Liver (tissue), 9 donors: ENCODE measurements around the gene ESRRB. TPM values are rescaled to one million over a fixed set of nuclear protein-coding genes. Genes with fewer than 3 reads are reported as not detected.

Source experiments
- DNase-seq: peaks from one replicate; pipeline ENCODE4 v3.0.0-alpha.2; 2017; ENCODE audit warnings: low spot score
- H3K27ac ChIP-seq, 2 donors: one replicate each; pipeline ENCODE4 v1.7.0; 2013; ENCODE audit warnings: inconsistent platforms in 2 of 2, low read length in 2 of 2, control low read depth in 1 of 2, low read depth in 1 of 2, mild to moderate bottlenecking in 1 of 2
- H3K27me3 ChIP-seq, 4 donors: one replicate each; pipeline versions ENCODE4 v1.6.1 to v1.7.0; 2013; ENCODE audit warnings: low read length in 3 of 4, inconsistent platforms in 1 of 4, mild to moderate bottlenecking in 1 of 4, moderate library complexity in 1 of 4; ENCODE audit not compliant: control insufficient read depth in 4 of 4, insufficient read depth in 4 of 4
- H3K36me3 ChIP-seq, 4 donors: one replicate each; pipeline versions ENCODE4 v1.6.1 to v1.7.0; 2013; ENCODE audit warnings: low read length in 3 of 4, mild to moderate bottlenecking in 3 of 4, low read depth in 1 of 4, moderate library complexity in 1 of 4; ENCODE audit not compliant: control insufficient read depth in 4 of 4, insufficient read depth in 3 of 4
- H3K4me1 ChIP-seq, 4 donors: one replicate each; pipeline versions ENCODE4 v1.6.1 to v1.7.0; 2013; ENCODE audit warnings: low read length in 3 of 4, mild to moderate bottlenecking in 3 of 4, moderate library complexity in 1 of 4; ENCODE audit not compliant: control insufficient read depth in 4 of 4, insufficient read depth in 4 of 4
- H3K4me3 ChIP-seq, 3 donors: one replicate each; pipeline versions ENCODE4 v1.6.1 to v1.7.0; 2013; ENCODE audit warnings: low read length in 3 of 3, control low read depth in 1 of 3, low read depth in 1 of 3, mild to moderate bottlenecking in 1 of 3
- H3K9ac ChIP-seq, 2 donors: one replicate each; pipeline ENCODE4 v1.7.0; 2013; ENCODE audit warnings: low read length in 2 of 2, mild to moderate bottlenecking in 2 of 2, moderate library complexity in 2 of 2, control low read depth in 1 of 2, low read depth in 1 of 2
- H3K9me3 ChIP-seq, 4 donors: one replicate each; pipeline versions ENCODE4 v1.6.1 to v1.7.0; 2013; ENCODE audit warnings: low read length in 3 of 4; ENCODE audit not compliant: control insufficient read depth in 4 of 4
- ATF3 ChIP-seq: IDR thresholded peaks from 2 replicates; pipeline ENCODE4 v1.6.1; 2016; ENCODE audit warnings: antibody characterized with exemption
- FOXA1 ChIP-seq: IDR thresholded peaks from 2 replicates; pipeline ENCODE4 v1.6.1; 2016; ENCODE audit warnings: antibody characterized with exemption
- GABPA ChIP-seq, 2 donors: IDR thresholded peaks in 1 of 2; conservative IDR thresholded peaks in 1 of 2; 2 replicates each; pipeline ENCODE4 v1.6.1; 2016; ENCODE audit warnings: antibody characterized with exemption in 2 of 2, mild to moderate bottlenecking in 1 of 2, moderate library complexity in 1 of 2
- HNF4A ChIP-seq, 2 donors: conservative IDR thresholded peaks; 2 replicates each; pipeline ENCODE4 v1.6.1; 2016; ENCODE audit warnings: antibody characterized with exemption in 2 of 2, mild to moderate bottlenecking in 2 of 2
- HNF4G ChIP-seq: IDR thresholded peaks from 2 replicates; pipeline ENCODE4 v1.6.1; 2016; ENCODE audit warnings: antibody characterized with exemption
- JUND ChIP-seq, 2 donors: IDR thresholded peaks; 2 replicates each; pipeline ENCODE4 v1.6.1; 2016; ENCODE audit warnings: antibody characterized with exemption in 2 of 2
- NR2F2 ChIP-seq: IDR thresholded peaks from 2 replicates; pipeline ENCODE4 v1.6.1; 2016; ENCODE audit warnings: antibody characterized with exemption
- RAD21 ChIP-seq, 2 donors: IDR thresholded peaks; 2 replicates each; pipeline ENCODE4 v1.6.1; 2016; ENCODE audit warnings: antibody characterized with exemption in 2 of 2, mild to moderate bottlenecking in 2 of 2
- RXRA ChIP-seq, 2 donors: IDR thresholded peaks; 2 replicates each; pipeline ENCODE4 v1.6.1; 2017 to 2018; ENCODE audit warnings: antibody characterized with exemption in 2 of 2, mild to moderate bottlenecking in 1 of 2
- TAF1 ChIP-seq: conservative IDR thresholded peaks from 2 replicates; pipeline ENCODE4 v1.6.1; 2016; ENCODE audit warnings: antibody characterized with exemption, mild to moderate bottlenecking
- YY1 ChIP-seq: IDR thresholded peaks from 2 replicates; pipeline ENCODE4 v1.6.1; 2016; ENCODE audit warnings: antibody characterized with exemption, mild to moderate bottlenecking
- WGBS: extraction: QIAGEN DNeasy Blood & Tissue Kit; methylation state at CpG from one replicate; pipeline ENCODE4 v1.1.7; 2013; 5-methylcytosine and 5-hydroxymethylcytosine counted together
- polyA plus RNA-seq, 2 donors: library from polyadenylated mRNA; stranded (reverse) in 1 of 2; unstranded in 1 of 2; fragments of 200-250 nt in 1 of 2; fragments of >200 nt in 1 of 2; fragmentation: Nextera tagmentation in 1 of 2; extraction: Ambion mirVana in 1 of 2; gene quantifications; one replicate each; pipeline versions ENCODE4 v1.2.1 to v1.2.3, GENCODE V29; 2013 to 2015
- total RNA-seq, 2 donors: library from RNA; depleted of rRNA; stranded (reverse); fragments of >200 nt; gene quantifications; one replicate each; pipeline ENCODE4 v1.2.3, GENCODE V29; 2014
- TF ChIP-seq, protein P1 (sequence below): fragments of 150-350 bp; IDR thresholded peaks from 2 replicates; pipeline ENCODE4 v1.5.1; 2017; ENCODE audit warnings: improper control_type of control experiment, low read depth, low read length; ENCODE audit not compliant: missing input control
- TF ChIP-seq, protein P2 (sequence below): IDR thresholded peaks from 2 replicates; pipeline ENCODE4 v1.6.1; 2016; ENCODE audit warnings: antibody characterized with exemption
- TF ChIP-seq, protein P3 (sequence below): IDR thresholded peaks from 2 replicates; pipeline ENCODE4 v1.6.1; 2016; ENCODE audit warnings: antibody characterized with exemption
- donor health status: healthy.
- donor health status: healthy.
- donor health status: healthy.
- donor health status: healthy.
- donor health status: healthy.

ESRRB gene
- total and polyA plus RNA-seq, 4 donors = 0.08 to 0.21 (median 0.11) TPM

GRCh38 chr14:76343386-76343785 is 32.6 kb upstream of the ESRRB start (continued):
- TF ChIP-seq, protein P1, sequence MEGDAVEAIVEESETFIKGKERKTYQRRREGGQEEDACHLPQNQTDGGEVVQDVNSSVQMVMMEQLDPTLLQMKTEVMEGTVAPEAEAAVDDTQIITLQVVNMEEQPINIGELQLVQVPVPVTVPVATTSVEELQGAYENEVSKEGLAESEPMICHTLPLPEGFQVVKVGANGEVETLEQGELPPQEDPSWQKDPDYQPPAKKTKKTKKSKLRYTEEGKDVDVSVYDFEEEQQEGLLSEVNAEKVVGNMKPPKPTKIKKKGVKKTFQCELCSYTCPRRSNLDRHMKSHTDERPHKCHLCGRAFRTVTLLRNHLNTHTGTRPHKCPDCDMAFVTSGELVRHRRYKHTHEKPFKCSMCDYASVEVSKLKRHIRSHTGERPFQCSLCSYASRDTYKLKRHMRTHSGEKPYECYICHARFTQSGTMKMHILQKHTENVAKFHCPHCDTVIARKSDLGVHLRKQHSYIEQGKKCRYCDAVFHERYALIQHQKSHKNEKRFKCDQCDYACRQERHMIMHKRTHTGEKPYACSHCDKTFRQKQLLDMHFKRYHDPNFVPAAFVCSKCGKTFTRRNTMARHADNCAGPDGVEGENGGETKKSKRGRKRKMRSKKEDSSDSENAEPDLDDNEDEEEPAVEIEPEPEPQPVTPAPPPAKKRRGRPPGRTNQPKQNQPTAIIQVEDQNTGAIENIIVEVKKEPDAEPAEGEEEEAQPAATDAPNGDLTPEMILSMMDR = no peak
- TF ChIP-seq HNF4A (conservative IDR thresholded peaks at IDR 0.05) (no peak), YY1 (no peak), RXRA (IDR thresholded peaks at IDR 0.05) (no peak), TAF1 (no peak), JUND (IDR thresholded peaks at IDR 0.05) (no peak), ATF3 (no peak)
- TF ChIP-seq, protein P2, sequence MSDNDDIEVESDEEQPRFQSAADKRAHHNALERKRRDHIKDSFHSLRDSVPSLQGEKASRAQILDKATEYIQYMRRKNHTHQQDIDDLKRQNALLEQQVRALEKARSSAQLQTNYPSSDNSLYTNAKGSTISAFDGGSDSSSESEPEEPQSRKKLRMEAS = no peak

GRCh38 chr14:76346391-76347160 is 29.4 kb upstream of the ESRRB start:
- no peak overlapping the region for H3K9ac ChIP-seq
- DNase-seq = no peak
- peaks cover 0 to 4% (median 2%) of the 10 kb centered on the region in 4 donors for H3K9me3 ChIP-seq
- TF ChIP-seq FOXA1 (no peak), TAF1 (no peak)
- no peaks in the 10 kb centered on the region for H3K36me3 ChIP-seq
- H3K27me3 ChIP-seq = no peaks in the 10 kb centered on the region
- no peaks in the 10 kb centered on the region for H3K4me1 ChIP-seq
- WGBS = 56% methylated on average over 8 of the region's 8 CpGs
- no peak overlapping the region for H3K27ac ChIP-seq
- H3K4me3 ChIP-seq = no peak overlapping the region

DNA sequence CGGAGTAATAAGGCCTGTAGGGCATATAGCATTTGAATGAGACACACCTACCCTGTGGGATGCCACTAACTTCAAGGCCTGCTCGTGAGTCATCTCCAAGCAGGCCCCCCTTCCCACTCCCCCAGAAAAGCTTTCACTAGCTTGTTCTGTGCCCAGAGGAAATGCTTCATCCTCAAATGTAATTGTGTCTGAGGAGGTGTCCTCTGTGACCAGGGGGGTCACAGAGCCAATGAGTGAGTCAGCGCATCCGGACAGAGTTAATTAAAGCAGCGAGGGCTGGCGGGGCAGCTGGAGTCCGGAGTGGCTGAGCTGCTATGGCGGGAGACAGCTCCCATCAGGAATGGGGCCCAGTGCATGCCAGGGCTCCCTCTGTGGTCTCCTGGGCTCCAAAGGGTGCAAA is 27.0 kb upstream of the ESRRB start:
- Histone ChIP-seq H3K9ac (no peak overlapping the region), H3K9me3 (no peaks in the 10 kb centered on the region), H3K27me3 (no peaks in the 10 kb centered on the region), H3K36me3 (no peaks in the 10 kb centered on the region), H3K4me3 (no peak overlapping the region), H3K4me1 (peaks cover 0 to 6% (median 3%) of the 10 kb centered on the region in 4 donors), H3K27ac (no peak overlapping the region)
- DNase-seq = no peak
- TF ChIP-seq JUND (IDR thresholded peaks at IDR 0.05) (peak in 1 of 2 donors; percentile 81), RAD21 (IDR thresholded peaks at IDR 0.05) (peak in 1 of 2 donors; percentile 12), GABPA (IDR thresholded peaks at IDR 0.05 in 1 of 2, conservative IDR thresholded peaks at IDR 0.05 in 1 of 2) (no peak)
- WGBS = 69% methylated on average over 8 of the region's 8 CpGs

GRCh38 chr14:76349993-76350392 is 25.9 kb upstream of the ESRRB start:
- no peak for DNase-seq
- H3K9me3 ChIP-seq = no peaks in the 10 kb centered on the region
- H3K36me3 ChIP-seq = no peaks in the 10 kb centered on the region
- WGBS = 73% methylated on average over 4 of the region's 4 CpGs
- no peaks in the 10 kb centered on the region for H3K27me3 ChIP-seq
- no peak overlapping the region for H3K4me3 ChIP-seq
- H3K4me1 ChIP-seq = peaks cover 0 to 6% (median 3%) of the 10 kb centered on the region in 4 donors
- TF ChIP-seq, protein P3, sequence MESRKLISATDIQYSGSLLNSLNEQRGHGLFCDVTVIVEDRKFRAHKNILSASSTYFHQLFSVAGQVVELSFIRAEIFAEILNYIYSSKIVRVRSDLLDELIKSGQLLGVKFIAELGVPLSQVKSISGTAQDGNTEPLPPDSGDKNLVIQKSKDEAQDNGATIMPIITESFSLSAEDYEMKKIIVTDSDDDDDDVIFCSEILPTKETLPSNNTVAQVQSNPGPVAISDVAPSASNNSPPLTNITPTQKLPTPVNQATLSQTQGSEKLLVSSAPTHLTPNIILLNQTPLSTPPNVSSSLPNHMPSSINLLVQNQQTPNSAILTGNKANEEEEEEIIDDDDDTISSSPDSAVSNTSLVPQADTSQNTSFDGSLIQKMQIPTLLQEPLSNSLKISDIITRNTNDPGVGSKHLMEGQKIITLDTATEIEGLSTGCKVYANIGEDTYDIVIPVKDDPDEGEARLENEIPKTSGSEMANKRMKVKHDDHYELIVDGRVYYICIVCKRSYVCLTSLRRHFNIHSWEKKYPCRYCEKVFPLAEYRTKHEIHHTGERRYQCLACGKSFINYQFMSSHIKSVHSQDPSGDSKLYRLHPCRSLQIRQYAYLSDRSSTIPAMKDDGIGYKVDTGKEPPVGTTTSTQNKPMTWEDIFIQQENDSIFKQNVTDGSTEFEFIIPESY = no peak
- TF ChIP-seq RAD21 (IDR thresholded peaks at IDR 0.05) (no peak), JUND (IDR thresholded peaks at IDR 0.05) (no peak), HNF4A (conservative IDR thresholded peaks at IDR 0.05) (no peak), NR2F2 (no peak), RXRA (IDR thresholded peaks at IDR 0.05) (no peak), HNF4G (no peak)
- TF ChIP-seq, protein P1 = no peak
- no peak overlapping the region for H3K9ac ChIP-seq
- H3K27ac ChIP-seq = no peak overlapping the region
